SH-SY5Y (cell line): ENCODE data around the gene POLE.

Experiments
- GATA2 ChIP-seq: IDR thresholded peaks from 2 replicates; pipeline ENCODE4 v1.6.1; 2011; ENCODE audit warnings: mild to moderate bottlenecking, low read depth, low read length
- GATA3 ChIP-seq: IDR thresholded peaks from 2 replicates; pipeline ENCODE4 v1.6.1; 2011; ENCODE audit warnings: low read depth, mild to moderate bottlenecking, low read length, moderate library complexity

DNA sequence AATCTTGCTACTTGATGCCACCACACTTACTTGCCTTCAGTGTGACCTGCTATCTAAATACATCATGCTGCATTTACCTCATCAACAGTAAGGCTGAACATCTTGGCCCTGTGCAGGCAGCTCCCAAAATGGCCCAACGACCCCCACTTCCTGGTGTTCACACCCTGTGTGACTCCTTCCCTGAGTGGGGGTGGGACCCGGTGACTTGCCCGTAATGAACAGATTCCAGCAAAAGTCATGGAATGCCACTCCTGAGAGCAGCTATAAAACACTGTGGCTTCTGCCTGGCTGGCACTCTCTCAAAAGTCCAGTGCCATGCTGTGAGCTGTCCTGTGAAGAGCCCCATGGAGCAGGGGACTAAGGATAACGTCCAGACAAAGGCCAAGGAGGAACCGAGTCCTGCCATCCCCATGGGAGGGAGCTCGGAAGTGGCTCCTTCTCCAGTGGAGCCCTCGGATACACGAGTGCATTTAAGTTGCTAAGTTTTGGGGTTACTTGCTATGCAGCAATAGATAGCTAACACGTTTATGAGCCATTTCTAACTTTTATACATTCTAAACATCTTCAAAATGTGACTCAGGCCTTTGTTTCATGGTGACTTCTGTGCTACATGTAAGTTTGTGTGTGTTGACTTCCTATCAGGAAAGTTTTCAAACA is 35.6 kb downstream of the POLE start:
- TF ChIP-seq GATA2 (no peak), GATA3 (no peak)
